GM18873 (cell line): Measurements from ENCODE around the gene TMUB2.
A peak's percentile ranks its signal among the peaks of the same experiment; 100 is the strongest.

Source experiments
- ATAC-seq: cut with Tn5 transposase; IDR thresholded peaks from one replicate; pipeline ENCODE4 v1.9.1; 2021; ENCODE audit warnings: mild to moderate bottlenecking, moderate library complexity, moderate number of reproducible peaks; ENCODE audit not compliant: unreplicated experiment, low FRiP score

TMUB2 gene

GRCh38 chr17:44176257-44176656, 10.5 kb upstream of the TMUB2 start:
- ATAC-seq: no peak

DNA sequence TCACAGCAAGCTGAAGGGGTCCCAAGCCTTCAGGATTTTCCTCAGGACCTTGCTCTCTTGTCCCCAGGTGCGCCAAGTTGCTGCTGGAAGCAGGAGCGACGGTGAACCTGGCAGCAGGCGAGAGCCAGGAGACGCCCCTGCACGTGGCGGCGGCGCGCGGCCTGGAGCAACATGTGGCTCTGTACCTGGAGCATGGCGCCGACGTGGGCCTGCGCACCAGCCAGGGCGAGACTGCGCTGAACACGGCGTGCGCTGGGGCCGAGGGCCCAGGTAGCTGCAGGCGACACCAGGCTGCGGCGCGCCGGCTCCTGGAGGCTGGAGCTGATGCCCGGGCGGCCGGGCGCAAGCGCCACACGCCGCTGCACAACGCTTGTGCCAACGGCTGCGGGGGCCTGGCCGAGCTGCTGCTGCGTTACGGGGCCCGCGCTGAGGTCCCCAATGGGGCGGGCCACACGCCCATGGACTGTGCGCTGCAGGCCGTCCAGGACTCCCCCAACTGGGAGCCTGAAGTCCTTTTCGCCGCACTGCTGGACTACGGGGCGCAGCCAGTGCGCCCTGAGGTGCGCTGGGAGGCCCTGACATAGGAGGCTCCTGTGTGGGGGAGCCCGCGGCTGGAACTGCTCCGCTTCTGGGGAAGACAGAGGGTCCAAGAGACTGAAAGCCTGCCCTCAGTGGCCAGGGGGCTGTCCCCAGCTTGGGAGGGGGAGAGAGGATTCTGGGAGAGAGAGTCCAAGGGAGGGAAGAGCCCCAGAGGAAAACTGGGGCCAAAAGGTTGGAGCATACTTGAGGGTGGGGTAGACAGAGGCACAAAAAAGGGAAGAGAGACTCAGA, 9.9 kb upstream of the TMUB2 start:
- ATAC-seq: no peak

DNA sequence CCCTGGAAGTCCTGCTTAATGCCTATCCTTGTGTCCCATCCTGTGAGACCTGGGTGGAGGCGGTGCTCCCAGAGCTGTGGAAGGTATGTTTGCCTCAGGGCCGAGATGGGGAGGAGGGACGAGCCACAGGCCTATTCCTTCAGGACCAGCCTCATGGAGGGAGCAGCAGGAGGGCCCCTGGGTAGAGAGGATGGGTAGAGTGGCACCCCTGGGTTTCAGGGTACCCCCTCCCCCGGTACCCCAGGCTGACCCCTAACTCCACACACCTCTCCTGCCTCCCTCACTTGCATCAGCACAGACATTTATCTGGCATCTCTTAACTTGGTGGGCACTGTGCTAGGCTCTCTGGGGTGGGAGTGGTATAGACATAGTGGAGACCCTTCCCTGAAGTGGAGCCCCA, 9.1 kb upstream of the TMUB2 start:
- no peak for ATAC-seq

GRCh38 chr17:44178133-44178532, 8.6 kb upstream of the TMUB2 start:
- no peak for ATAC-seq

- ATAC-seq: no peak
These were observed 3.7 kb upstream of the TMUB2 start for GRCh38 chr17:44183024-44183423.

DNA sequence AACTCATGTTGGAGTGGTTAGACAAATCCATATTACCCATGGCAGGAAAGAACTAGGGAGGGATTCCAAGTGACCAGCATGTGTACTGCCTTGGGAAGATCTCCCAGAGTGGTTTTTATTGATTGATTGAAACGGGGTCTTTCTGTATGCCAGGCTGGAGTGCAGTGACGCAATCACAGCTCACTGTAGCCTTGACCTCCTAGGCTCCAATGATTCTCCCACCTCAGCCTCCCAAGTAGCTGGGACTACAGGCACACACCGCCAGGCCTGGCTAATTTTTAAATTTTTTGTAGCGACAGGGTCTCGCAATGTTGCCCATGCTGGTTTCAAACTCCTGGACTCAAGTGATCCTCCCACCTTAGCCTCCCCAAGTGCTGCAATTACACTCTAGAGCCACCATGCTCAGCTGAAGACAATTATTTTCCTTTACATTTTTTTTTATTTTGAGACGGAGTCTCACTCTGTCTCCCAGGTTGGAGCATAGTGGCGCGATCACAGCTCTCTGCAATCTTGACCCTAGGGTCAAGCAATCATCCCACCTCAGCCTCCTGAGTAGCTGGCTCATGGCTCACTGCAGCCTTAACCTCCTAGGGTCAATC, 2.5 kb upstream of the TMUB2 start:
- ATAC-seq: no peak

- ATAC-seq: peak; percentile 30
These were observed 543 bp downstream of the TMUB2 start for GRCh38 chr17:44187131-44187899.

DNA sequence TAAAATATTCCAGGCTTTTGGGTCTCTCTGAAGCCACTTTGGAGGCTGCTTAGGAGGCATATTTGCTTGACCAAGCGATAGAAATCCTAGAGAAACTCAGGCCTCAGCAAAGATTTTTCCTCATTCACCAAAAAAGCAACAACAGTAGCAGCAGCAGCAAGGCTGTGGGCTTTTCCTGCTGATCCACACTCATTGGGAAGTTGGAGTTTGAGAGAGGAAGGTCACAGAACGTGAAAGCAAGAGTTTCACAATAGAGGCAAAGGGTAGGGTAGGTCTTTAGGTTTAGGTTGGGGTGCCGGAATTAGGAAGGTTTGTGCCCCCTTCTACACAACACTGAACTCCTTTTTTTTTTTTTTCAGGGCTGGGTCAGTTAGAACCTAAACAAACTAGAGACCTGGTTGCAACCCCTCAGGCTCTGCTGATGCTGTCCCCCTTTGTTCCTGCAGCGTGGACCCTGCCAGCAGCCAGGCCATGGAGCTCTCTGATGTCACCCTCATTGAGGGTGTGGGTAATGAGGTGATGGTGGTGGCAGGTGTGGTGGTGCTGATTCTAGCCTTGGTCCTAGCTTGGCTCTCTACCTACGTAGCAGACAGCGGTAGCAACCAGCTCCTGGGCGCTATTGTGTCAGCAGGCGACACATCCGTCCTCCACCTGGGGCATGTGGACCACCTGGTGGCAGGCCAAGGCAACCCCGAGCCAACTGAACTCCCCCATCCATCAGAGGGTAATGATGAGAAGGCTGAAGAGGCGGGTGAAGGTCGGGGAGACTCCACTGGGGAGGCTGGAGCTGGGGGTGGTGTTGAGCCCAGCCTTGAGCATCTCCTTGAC, 2.0 kb downstream of the TMUB2 start:
- ATAC-seq: no peak

DNA sequence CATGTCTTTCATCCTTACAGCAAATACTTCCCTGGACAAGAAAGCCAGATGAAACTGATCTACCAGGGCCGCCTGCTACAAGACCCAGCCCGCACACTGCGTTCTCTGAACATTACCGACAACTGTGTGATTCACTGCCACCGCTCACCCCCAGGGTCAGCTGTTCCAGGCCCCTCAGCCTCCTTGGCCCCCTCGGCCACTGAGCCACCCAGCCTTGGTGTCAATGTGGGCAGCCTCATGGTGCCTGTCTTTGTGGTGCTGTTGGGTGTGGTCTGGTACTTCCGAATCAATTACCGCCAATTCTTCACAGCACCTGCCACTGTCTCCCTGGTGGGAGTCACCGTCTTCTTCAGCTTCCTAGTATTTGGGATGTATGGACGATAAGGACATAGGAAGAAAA, 3.7 kb downstream of the TMUB2 start:
- no peak for ATAC-seq

DNA sequence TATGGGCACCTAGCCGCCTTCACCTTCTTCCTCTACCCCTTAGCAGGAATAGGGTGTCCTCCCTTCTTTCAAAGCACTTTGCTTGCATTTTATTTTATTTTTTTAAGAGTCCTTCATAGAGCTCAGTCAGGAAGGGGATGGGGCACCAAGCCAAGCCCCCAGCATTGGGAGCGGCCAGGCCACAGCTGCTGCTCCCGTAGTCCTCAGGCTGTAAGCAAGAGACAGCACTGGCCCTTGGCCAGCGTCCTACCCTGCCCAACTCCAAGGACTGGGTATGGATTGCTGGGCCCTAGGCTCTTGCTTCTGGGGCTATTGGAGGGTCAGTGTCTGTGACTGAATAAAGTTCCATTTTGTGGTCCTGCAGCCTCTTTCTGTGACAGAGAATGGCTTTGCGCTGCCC, 4.6 kb downstream of the TMUB2 start:
- ATAC-seq: no peak

DNA sequence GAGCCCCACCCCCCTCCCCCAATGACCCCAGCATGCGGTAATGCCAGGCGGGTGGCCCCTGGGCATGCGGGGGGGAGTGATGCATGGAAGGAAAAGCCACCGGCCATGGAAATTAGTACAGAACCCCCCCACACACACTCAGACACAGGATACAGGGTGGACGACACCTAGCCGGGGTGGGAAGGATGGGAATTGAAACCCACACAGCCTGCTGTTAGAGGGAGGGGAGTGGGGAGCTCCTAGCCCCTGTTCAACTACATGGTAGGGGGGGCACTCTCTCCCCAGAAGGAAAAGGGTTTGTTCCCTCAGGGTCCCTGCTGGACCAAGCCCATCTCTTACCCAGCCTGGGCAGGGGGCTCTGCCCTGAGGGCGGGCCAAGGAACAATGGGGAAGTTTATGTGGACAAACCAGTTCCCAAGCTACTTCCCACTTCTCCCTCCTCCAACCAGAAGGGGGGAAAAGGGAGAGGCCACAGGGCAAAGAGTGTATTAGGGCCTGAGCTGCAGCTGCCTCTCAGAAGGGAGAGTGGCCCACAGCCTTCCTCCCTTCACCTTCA, 5.2 kb downstream of the TMUB2 start:
- ATAC-seq: no peak

DNA sequence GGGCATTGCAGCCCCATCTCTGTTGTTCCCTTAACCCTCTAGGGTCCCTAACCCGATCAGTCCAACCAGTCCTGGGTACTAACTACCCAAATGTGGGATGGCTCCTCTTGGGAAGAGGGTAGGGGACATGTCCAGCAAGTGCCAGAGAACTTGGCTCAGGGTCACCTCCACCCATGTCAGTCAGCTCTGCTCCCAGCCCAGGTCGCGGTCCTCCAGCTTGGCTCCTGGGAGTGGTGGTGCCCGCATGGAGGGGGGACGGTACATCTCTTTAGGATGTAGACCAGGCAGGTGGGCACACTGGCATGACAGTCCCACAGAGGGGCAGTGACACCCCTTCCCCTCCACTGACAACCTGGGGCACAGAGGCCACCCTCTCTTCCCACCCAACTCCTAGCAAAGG, 6.0 kb downstream of the TMUB2 start:
- ATAC-seq: no peak

DNA sequence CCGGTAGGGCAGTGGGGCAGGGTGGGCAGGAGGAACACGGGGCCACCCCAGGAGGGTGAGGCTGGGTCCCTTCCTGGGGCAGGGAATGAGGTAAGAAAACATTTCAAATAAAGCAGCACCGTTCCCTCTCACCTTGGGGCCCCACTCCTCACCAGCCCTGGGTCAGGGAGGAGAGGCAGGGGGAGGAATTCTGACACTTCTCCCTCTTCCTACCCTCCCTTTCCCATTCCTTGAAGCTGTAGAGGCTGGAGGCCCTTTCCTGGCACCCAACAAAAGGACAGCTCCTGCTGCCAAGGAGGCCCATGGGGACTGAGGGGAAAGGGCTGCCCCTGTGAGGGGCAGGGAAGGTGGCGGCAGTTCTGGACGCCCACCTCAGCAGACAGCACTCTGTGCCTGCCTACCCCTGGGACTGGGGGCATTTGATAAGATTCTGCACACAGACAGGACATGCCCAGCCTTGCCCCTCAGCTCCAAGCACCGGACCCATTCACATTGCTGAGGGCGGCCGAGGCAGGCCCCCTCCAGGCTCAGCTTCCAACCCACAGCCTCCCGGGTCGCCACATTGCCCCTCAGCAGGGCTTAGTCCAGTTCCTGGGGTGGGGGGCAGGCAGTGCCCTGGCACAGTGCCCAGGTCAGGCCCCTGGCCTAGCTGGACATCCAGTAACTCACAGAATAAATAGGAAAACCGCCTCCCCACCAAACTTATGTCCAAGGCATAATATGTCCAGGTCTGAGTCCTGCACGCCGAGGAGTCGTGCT, 6.7 kb downstream of the TMUB2 start:
- no peak for ATAC-seq

DNA sequence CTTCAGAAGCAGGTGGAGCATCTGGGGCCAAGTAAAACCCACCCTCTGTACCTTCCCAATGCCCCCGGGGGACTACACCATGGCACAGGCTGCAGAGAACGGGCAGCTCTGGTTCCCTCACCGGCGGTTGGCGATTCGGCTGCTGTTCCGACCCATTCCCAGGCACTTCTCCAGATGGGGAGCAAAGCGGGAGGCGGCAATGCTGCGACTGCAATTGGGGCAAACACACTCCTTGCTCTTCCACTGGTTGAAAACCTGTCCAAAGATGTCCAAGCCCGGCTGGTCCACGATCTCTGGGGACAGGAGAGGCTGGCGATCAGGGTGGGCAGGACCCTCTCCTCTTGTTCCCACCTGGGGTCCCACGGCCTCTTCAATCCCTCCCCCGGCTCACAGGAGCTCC, 10.3 kb downstream of the TMUB2 start:
- no peak for ATAC-seq

- ATAC-seq: no peak
These were observed 11.4 kb downstream of the TMUB2 start for GRCh38 chr17:44197980-44198720.

GRCh38 chr17:44198721-44199552, 12.2 kb downstream of the TMUB2 start:
- no peak for ATAC-seq

- ATAC-seq: peak; percentile 65
These were observed 13.0 kb downstream of the TMUB2 start, which contains the start of gene ATXN7L3 for GRCh38 chr17:44199553-44200477. TSS of gene ATXN7L3 (minus strand) at chr17:44199884. CDS start at chr17:44198070, 1,814 bp downstream.
